GM21723 (cell line): Measurements from ENCODE around the gene RHOT2.
"Not testable (repeated sequence)": the region's sequence is repeated elsewhere in the genome, so short reads cannot be mapped to it uniquely, and the experiment has no call there.

ENCODE experiments used
- ATAC-seq: cut with Tn5 transposase; IDR thresholded peaks from one replicate; pipeline ENCODE4 v1.9.1; 2021; ENCODE audit warnings: mild to moderate bottlenecking, moderate library complexity; ENCODE audit not compliant: unreplicated experiment

The RHOT2 gene

GRCh38 chr16:712740-713250 lies 44.9 kb downstream of the RHOT2 start:
- not testable (repeated sequence) for ATAC-seq

GRCh38 chr16:714079-714478 lies 46.1 kb downstream of the RHOT2 start:
- no peak for ATAC-seq

GRCh38 chr16:714558-715476 lies 46.9 kb downstream of the RHOT2 start, which contains the start of gene METRN:
METRN (plus strand) TSS chr16:715118; CDS start chr16:715290, 172 bp downstream.
- ATAC-seq = peak; percentile 55

GRCh38 chr16:715477-716199 lies 47.7 kb downstream of the RHOT2 start:
- peak; percentile 8 for ATAC-seq

- ATAC-seq = no peak
Observed at GRCh38 chr16:716200-716568, 48.3 kb downstream of the RHOT2 start.

- ATAC-seq = no peak
Observed at GRCh38 chr16:716768-717325, 48.9 kb downstream of the RHOT2 start.

GRCh38 chr16:717450-718245 lies 49.7 kb downstream of the RHOT2 start:
- no peak for ATAC-seq

- no peak for ATAC-seq
Observed at GRCh38 chr16:718389-718788, 50.5 kb downstream of the RHOT2 start.

- ATAC-seq = no peak
Observed at GRCh38 chr16:718922-719321, 51.0 kb downstream of the RHOT2 start.

GRCh38 chr16:719815-720446 lies 52.0 kb downstream of the RHOT2 start:
- no peak for ATAC-seq

- ATAC-seq = peak; percentile 21
Observed at GRCh38 chr16:720447-720989, 52.6 kb downstream of the RHOT2 start.

GRCh38 chr16:720990-721764 lies 53.2 kb downstream of the RHOT2 start, which contains the start of gene ANTKMT:
ANTKMT (plus strand) TSS chr16:721146; CDS start chr16:721275, 129 bp downstream.
- ATAC-seq = peak; percentile 55

GRCh38 chr16:721765-722540 lies 54.0 kb downstream of the RHOT2 start:
- ATAC-seq = no peak

- ATAC-seq = no peak
Observed at GRCh38 chr16:722835-723633, 55.1 kb downstream of the RHOT2 start.

GRCh38 chr16:723695-724094 lies 55.8 kb downstream of the RHOT2 start:
- no peak for ATAC-seq
